Small intestine (tissue), 7 donors: ENCODE data around the gene CPA5. TPM values are rescaled to one million over a fixed set of nuclear protein-coding genes. Genes with fewer than 3 reads are reported as not detected.

Source experiments
- DNase-seq, 2 donors: peaks; one replicate each; pipeline versions ENCODE4 v3.0.0 to v3.0.0-alpha.2; 2013
- FAIRE-seq: peaks from 2 replicates; lab custom pipeline; 2012; peaks lifted over from hg19 to GRCh38; lab: Jason Lieb, UNC
- H3K27ac ChIP-seq, 3 donors: one replicate each; pipeline ENCODE4 v1.5.1; 2013; ENCODE audit warnings: low read length in 2 of 3, mild to moderate bottlenecking in 2 of 3, control low read depth in 1 of 3, inconsistent platforms in 1 of 3, low read depth in 1 of 3, moderate library complexity in 1 of 3
- H3K27me3 ChIP-seq, 3 donors: one replicate each; pipeline ENCODE4 v1.6.1; 2013; ENCODE audit warnings: low read length in 3 of 3, inconsistent platforms in 1 of 3; ENCODE audit not compliant: control insufficient read depth in 3 of 3, insufficient read depth in 3 of 3
- H3K36me3 ChIP-seq, 3 donors: one replicate each; pipeline ENCODE4 v1.6.1; 2013; ENCODE audit warnings: low read length in 3 of 3, inconsistent platforms in 1 of 3, low read depth in 1 of 3, mild to moderate bottlenecking in 1 of 3, moderate library complexity in 1 of 3; ENCODE audit not compliant: control insufficient read depth in 3 of 3, insufficient read depth in 2 of 3
- H3K4me1 ChIP-seq, 3 donors: one replicate each; pipeline ENCODE4 v1.6.1; 2013; ENCODE audit warnings: low read length in 2 of 3, inconsistent platforms in 1 of 3, low read depth in 1 of 3, mild to moderate bottlenecking in 1 of 3, moderate library complexity in 1 of 3; ENCODE audit not compliant: control insufficient read depth in 3 of 3, insufficient read depth in 2 of 3
- H3K4me3 ChIP-seq, 3 donors: one replicate each; pipeline ENCODE4 v1.5.1; 2013; ENCODE audit warnings: low read length in 3 of 3, control low read depth in 1 of 3, inconsistent platforms in 1 of 3, low read depth in 1 of 3, mild to moderate bottlenecking in 1 of 3, moderate library complexity in 1 of 3
- H3K9me3 ChIP-seq, 2 donors: one replicate each; pipeline ENCODE4 v1.6.1; 2013; ENCODE audit warnings: low read depth in 1 of 2, low read length in 1 of 2; ENCODE audit not compliant: control insufficient read depth in 2 of 2, insufficient read depth in 1 of 2
- WGBS, 3 donors: extraction: QIAGEN DNeasy Blood & Tissue Kit; methylation state at CpG; one replicate each; pipeline ENCODE4 v1.1.7; 2013; 5-methylcytosine and 5-hydroxymethylcytosine counted together
- polyA plus RNA-seq, 4 donors: library from polyadenylated mRNA; stranded (reverse) in 3 of 4; unstranded in 1 of 4; fragments of 200-250 nt in 3 of 4; fragments of 120-200 nt in 1 of 4; gene quantifications; one replicate each; pipeline versions ENCODE4 v1.2.1 to v1.2.3, GENCODE V29; 2013
- donor health status: healthy with polysubstance abuse.
- donor health status: control.
- donor health status: control.
- donor health status: Bipolar disorder and iron deficiency.
- donor health status: healthy.

The CPA5 gene
- polyA plus RNA-seq, 4 donors, result 0.04 to 0.68 TPM; not detected in 2

DNA sequence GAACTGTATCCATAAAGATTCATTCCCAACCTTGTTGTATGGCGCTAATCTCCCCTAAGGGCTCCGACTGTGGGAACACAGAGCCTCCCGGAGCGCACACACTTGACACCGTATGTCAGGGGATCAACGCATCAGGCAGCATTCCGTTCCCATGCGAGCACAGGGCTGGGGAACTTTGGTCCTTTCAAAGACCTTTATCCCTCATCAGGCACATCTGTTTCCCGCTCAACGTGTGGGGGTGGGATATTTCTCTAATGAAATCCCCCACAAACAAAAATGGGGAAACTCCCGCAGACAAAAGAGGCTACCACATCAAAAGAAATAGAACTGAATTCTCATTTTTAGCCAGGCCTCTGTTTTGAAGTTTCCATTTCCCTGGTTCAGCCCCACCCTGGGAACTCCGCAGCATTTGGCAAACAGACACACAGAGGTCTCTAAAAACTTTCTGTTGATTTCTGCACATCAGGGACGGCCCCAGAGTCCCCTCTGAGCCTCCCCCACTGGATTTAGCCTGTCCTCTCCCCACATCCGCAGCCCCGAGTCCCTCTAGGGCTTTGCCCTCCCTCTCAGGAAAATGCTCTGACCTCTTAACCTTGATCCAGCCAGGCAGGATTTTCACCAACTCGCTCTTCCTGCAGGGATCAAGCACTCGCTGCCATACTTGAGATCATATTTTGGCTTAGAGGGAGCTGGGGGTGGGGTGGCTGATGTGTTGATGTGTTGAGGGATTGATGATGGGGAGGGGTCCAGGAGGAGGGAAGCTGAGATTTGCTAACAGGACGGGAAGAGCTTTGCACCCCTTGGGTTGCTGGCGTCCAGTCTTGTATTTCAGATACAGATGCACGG lies 6.6 kb downstream of the CPA5 start:
- H3K4me1 ChIP-seq, result peaks cover 0 to 26% (median 2%) of the 10 kb centered on the region in 3 donors
- peak in 1 of 2 donors; percentile 31 for DNase-seq
- no peaks in the 10 kb centered on the region for H3K36me3 ChIP-seq
- no peak for FAIRE-seq
- no peak overlapping the region for H3K4me3 ChIP-seq
- 42 to 52% (median 45%) methylated on average over 20 of the region's 20 CpGs for WGBS, 3 donors
- peak overlapping the region in 2 of 3 donors; percentile 39 to 76 for H3K27ac ChIP-seq
- peaks cover 0 to 3% (median 0%) of the 10 kb centered on the region in 3 donors for H3K27me3 ChIP-seq
- H3K9me3 ChIP-seq, result no peaks in the 10 kb centered on the region

GRCh38 chr7:130351791-130352090 lies 7.1 kb downstream of the CPA5 start:
- Histone ChIP-seq H3K4me3 (no peak overlapping the region), H3K4me1 (peaks cover 0 to 31% (median 2%) of the 10 kb centered on the region in 3 donors), H3K27me3 (peaks cover 0 to 3% (median 0%) of the 10 kb centered on the region in 3 donors), H3K36me3 (no peaks in the 10 kb centered on the region), H3K27ac (peak overlapping the region in 2 of 3 donors; percentile 39 to 76), H3K9me3 (no peaks in the 10 kb centered on the region)
- no peak for DNase-seq
- WGBS, 3 donors, result 73 to 87% (median 81%) methylated on average over 6 of the region's 6 CpGs
- FAIRE-seq, result no peak

DNA sequence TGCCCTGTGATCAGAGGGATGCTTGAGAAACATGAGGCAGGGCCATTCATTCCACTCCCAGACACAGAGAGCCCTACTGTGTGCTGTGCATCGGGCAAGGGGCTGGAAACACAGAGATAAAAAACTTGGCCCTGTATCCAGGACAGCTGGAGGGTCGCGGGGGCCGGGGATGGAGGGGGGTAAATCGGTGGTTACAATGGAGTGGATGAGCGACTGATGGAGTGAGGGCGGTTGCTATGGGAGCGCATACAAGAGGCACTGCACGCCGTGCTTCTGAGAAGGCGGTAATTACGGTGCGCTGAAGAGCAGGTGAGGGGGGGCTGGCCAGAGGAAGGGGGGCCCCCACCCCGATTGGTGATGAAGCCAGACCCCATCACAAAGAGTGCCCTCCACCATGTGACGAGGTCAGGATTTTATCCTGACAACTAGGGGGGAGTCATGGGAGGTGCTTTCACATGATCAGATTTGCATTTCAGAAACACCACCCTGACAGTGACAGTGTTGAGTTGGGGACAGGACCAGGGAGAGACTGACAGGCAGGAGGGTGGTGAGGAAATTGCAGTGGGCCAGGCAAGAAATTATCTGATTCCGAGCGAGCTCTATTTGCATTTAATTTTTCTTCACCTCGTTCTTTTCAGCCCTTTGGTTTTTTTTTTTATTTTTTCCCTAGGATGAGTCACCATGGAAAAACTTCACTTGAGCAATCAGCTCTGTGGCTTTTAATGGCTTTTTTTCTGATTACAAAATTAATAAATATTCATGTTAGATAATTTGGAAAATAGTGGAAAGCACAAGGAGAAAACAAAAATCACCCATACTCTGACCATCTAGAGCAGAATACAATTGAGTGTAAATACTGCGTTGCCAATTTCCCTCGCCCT lies 7.8 kb downstream of the CPA5 start:
- H3K9me3 ChIP-seq, result no peaks in the 10 kb centered on the region
- WGBS, 3 donors, result 51 to 58% (median 55%) methylated on average over 20 of the region's 20 CpGs
- H3K4me3 ChIP-seq, result no peak overlapping the region
- peaks cover 0 to 3% (median 0%) of the 10 kb centered on the region in 3 donors for H3K27me3 ChIP-seq
- peak in 1 of 2 donors; percentile 47 for DNase-seq
- no peak for FAIRE-seq
- no peaks in the 10 kb centered on the region for H3K36me3 ChIP-seq
- H3K4me1 ChIP-seq, result peaks cover 0 to 35% (median 2%) of the 10 kb centered on the region in 3 donors
- H3K27ac ChIP-seq, result peak overlapping the region in 2 of 3 donors; percentile 47 to 76

GRCh38 chr7:130353196-130353595 lies 8.6 kb downstream of the CPA5 start:
- H3K27ac ChIP-seq, result peak overlapping the region in 1 of 3 donors; percentile 33
- H3K27me3 ChIP-seq, result peaks cover 0 to 3% (median 0%) of the 10 kb centered on the region in 3 donors
- H3K4me3 ChIP-seq, result no peak overlapping the region
- no peaks in the 10 kb centered on the region for H3K9me3 ChIP-seq
- H3K4me1 ChIP-seq, result peaks cover 0 to 35% (median 2%) of the 10 kb centered on the region in 3 donors
- no peaks in the 10 kb centered on the region for H3K36me3 ChIP-seq
- FAIRE-seq (no peak), DNase-seq (no peak)
- WGBS, 3 donors, result 89 to 90% (median 90%) methylated on average over 7 of the region's 7 CpGs

DNA sequence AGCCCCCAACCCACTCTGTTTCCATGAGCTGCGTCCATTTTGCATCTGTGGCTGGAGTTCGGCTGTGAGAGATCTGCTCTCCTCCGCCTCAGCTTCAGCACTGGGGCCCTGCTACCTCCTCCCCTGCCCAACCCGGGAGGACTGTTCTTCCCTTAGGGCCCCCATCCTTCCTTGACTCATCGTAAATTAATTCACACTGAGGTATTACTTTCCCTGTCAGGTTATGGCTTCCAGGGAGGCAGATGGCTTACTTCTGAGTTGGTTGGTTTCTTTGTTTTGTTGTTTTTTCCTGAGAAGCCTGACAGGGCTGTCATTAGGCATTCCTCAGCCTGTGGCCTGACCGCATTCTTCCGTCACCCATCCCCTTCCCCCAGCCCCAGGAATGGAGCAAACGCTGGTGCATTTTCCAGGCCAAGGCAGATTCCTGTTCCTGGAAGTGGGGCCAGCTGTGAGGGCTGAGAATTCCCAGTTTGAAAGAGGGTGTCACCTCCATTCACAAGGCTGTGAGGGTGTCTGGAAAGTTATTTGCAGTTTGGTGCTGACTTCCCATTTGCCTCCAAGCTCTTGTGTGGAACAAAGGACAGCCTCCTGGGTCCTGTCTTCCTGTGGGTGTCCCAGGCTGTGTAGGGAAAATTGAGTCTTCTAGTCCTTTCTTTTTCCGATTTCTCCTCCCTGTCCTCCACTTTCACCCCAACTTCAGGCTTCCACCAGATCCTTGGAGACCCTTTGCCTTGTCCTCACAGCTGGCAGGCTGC lies 11.7 kb downstream of the CPA5 start:
- Histone ChIP-seq H3K36me3 (no peaks in the 10 kb centered on the region), H3K4me3 (no peak overlapping the region), H3K4me1 (peaks cover 0 to 27% (median 2%) of the 10 kb centered on the region in 3 donors), H3K27me3 (peaks cover 0 to 3% (median 0%) of the 10 kb centered on the region in 3 donors), H3K27ac (peak overlapping the region; percentile 8 to 90 (median 75)), H3K9me3 (peaks cover 0 to 25% of the 10 kb centered on the region in 2 donors)
- peak in 1 of 2 donors; percentile 62 for DNase-seq
- FAIRE-seq, result no peak
- 59 to 81% (median 73%) methylated on average over 9 of the region's 9 CpGs for WGBS, 3 donors

- Histone ChIP-seq H3K9me3 (peaks cover 0 to 25% of the 10 kb centered on the region in 2 donors), H3K27ac (peak overlapping the region; percentile 8 to 90 (median 75)), H3K27me3 (no peaks in the 10 kb centered on the region), H3K4me3 (no peak overlapping the region), H3K36me3 (no peaks in the 10 kb centered on the region), H3K4me1 (peaks cover 0 to 19% (median 0%) of the 10 kb centered on the region in 3 donors)
- FAIRE-seq (no peak), DNase-seq (peak; percentile 19 to 54)
- 73 to 75% (median 73%) methylated on average over 16 of the region's 16 CpGs for WGBS, 3 donors
Observed at GRCh38 chr7:130356876-130357611, 12.4 kb downstream of the CPA5 start.

GRCh38 chr7:130358471-130358870 lies 13.9 kb downstream of the CPA5 start:
- H3K36me3 ChIP-seq, result no peaks in the 10 kb centered on the region
- H3K4me3 ChIP-seq, result no peak overlapping the region
- DNase-seq (no peak), FAIRE-seq (no peak)
- peaks cover 0 to 14% (median 0%) of the 10 kb centered on the region in 3 donors for H3K4me1 ChIP-seq
- H3K27me3 ChIP-seq, result no peaks in the 10 kb centered on the region
- peaks cover 0 to 25% of the 10 kb centered on the region in 2 donors for H3K9me3 ChIP-seq
- no peak overlapping the region for H3K27ac ChIP-seq
- 91 to 93% (median 92%) methylated on average over 4 of the region's 4 CpGs for WGBS, 3 donors
